Left colon (tissue), 2 donors: ENCODE results near the gene TRMT13. TPM values are rescaled to one million over a fixed set of nuclear protein-coding genes. Genes with fewer than 3 reads are reported as not detected.
"Not testable (repeated sequence)": the region's sequence is repeated elsewhere in the genome, so short reads cannot be mapped to it uniquely, and the experiment has no call there.

Experiments
- ATAC-seq: fragments of 200-7000 bp; cut with Tn5 transposase; one replicate; pipeline ENCODE4 v1.9.1; 2020; ENCODE audit warnings: mild to moderate bottlenecking, moderate library complexity
- DNase-seq, 2 donors: peaks; one replicate each; pipeline ENCODE4 v3.0.0-alpha.2; 2020
- intact Hi-C, 2 donors: fragments of 100-400 bp; cut with DNase I in 1 of 2; cut with micrococcal nuclease in 1 of 2; formaldehyde crosslinking; loops; one replicate each; pipeline versions ENCODE4 v1.11.2 to v1.14.0; 2022; cut with DNase I, micrococcal nuclease
- total RNA-seq, 2 donors: library from RNA; stranded (reverse); fragmentation: NEBNext Ultra II Directional; extraction: Animal tissue kit (Norgen Biotek cat#: 25700); gene quantifications; one replicate each; pipeline ENCODE4 v1.2.1, GENCODE V29; 2021
- donor health status: DM: no; HTN: no; CAD: no.
- donor health status: DM: yes; HTN: yes; CAD: no.

TRMT13 gene
- total RNA-seq, 2 donors from 2014 or later = 8.9 to 11.5 TPM

GRCh38 chr1:100147875-100148274 lies 14.9 kb downstream of the TRMT13 start:
- no peak for DNase-seq
- ATAC-seq = no peak

GRCh38 chr1:100151679-100152078 lies 18.7 kb downstream of the TRMT13 start:
- ATAC-seq = no peak
- DNase-seq = no peak
- intact Hi-C loops = no loop called here

More at GRCh38 chr1:100147875-100148274, 14.9 kb downstream of the TRMT13 start:
- intact Hi-C loops = no loop called here

DNA sequence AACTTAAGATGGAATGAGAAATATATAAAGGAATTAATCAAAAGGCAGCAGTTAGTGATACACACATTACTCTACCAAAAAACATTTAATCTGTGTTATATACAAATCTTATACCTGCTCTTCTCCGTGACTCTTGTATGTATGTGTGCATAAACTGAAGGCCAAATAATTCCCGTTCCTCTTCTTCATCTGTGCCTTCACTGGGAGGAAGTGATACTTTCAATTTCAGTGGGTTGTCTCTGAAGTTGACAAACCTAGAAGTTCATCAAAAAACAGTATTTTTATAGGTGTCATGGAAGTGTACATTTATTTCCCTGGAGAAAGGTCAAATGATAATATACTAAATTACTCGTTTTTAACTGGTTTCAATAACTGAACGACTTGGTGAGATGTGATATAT lies 19.3 kb downstream of the TRMT13 start:
- intact Hi-C loops = no loop called here
- ATAC-seq = no peak
- DNase-seq = no peak

- DNase-seq (no peak), ATAC-seq (no peak)
- intact Hi-C loops = no loop called here
These were observed 29.9 kb downstream of the TRMT13 start for GRCh38 chr1:100162881-100163280.

- DNase-seq (no peak), ATAC-seq (no peak)
- intact Hi-C loops = no loop called here
These were observed 31.3 kb downstream of the TRMT13 start for GRCh38 chr1:100164216-100164615.

DNA sequence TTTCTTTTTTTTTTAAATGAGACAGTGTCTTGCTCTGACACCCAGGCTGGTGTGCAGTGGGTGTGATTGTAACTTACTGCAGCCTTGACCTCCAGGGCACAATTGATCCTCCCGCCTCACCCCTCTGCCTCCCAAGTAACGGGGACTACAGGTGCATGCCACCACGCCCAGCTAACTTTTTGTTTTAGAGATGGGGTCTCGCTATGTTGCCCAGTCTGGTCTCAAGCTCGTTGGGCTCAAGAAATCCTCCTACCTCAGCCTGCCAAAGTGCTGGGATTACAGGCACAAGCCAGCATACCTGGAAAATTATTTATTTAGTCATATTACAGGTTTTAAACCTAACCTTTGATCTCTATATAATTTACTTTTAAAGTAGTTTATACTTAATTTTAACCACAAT lies 31.7 kb downstream of the TRMT13 start:
- intact Hi-C loops = no loop called here
- ATAC-seq = no peak
- DNase-seq = no peak

DNA sequence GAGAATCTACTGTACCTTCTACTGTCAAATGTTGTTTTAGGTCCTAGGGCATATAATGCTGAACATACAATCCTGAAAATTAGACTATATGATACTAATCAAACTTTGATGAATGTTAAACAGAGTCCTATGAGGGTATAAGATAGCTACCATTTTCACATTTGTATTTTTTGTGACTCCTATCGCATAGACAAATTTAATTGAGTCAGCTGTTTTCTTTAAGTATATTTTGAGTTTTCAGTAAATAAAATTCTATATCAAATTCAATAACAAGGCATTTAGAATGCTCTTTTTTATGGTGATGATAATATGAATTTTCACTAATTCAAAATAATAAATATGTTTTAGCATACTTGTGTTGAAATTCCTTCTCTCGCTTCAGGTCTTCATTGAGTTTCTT lies 35.1 kb downstream of the TRMT13 start:
- ATAC-seq (no peak), DNase-seq (no peak)
- intact Hi-C loops = no loop called here

GRCh38 chr1:100177295-100178041 lies 44.5 kb downstream of the TRMT13 start:
- intact Hi-C loops = no loop called here
- DNase-seq (no peak), ATAC-seq (no peak)

- no peak for DNase-seq
- no peak for ATAC-seq
- intact Hi-C loops = no loop called here
These were observed 45.1 kb downstream of the TRMT13 start, which contains the start of gene LRRC39 for GRCh38 chr1:100178091-100178490. Gene LRRC39 (minus strand): TSS chr1:100178256. CDS start chr1:100168516, 9,740 bp downstream.

GRCh38 chr1:100183370-100183769 lies 50.4 kb downstream of the TRMT13 start:
- DNase-seq (no peak), ATAC-seq (no peak)
- intact Hi-C loops = no loop called here

- DNase-seq (no peak), ATAC-seq (no peak)
- intact Hi-C loops = no loop called here
These were observed 51.6 kb downstream of the TRMT13 start for GRCh38 chr1:100184536-100184935.

GRCh38 chr1:100187912-100188311 lies 54.9 kb downstream of the TRMT13 start:
- DNase-seq (peak in 1 of 2 donors; percentile 39), ATAC-seq (no peak)
- intact Hi-C loops = no loop called here

GRCh38 chr1:100188617-100189016 lies 55.7 kb downstream of the TRMT13 start:
- intact Hi-C loops = no loop called here
- DNase-seq (peak in 1 of 2 donors; percentile 26), ATAC-seq (no peak)

- intact Hi-C loops = no loop called here
- no peak for ATAC-seq
These were observed 65.6 kb downstream of the TRMT13 start for GRCh38 chr1:100198596-100198995.

DNA sequence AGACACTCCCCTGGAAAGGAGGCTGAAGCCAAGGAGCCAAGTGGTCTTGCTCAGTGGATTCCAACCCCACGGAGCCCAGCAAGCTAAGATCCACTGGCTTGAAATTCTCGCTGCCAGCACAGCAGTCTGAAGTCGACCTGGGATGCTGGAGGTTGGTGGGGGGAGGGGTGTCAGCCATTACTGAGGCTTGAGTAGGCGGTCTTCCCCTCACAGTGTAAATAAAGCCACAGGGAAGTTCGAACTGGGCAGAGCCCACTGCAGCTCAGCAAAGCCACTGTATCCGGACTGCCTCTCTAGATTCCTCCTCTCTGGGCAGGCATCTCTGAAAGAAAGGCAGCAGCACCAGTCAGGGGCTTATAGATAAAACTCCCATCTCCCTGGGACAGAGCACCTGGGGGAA lies 67.1 kb downstream of the TRMT13 start:
- DNase-seq, intact Hi-C loops, ATAC-seq: not testable (repeated sequence)

More at GRCh38 chr1:100198596-100198995, 65.6 kb downstream of the TRMT13 start:
- no peak for DNase-seq

Other genes starting within 250 kb of the TRMT13 start
- gene SLC35A3, start 163.2 kb upstream of the TRMT13 start, total RNA-seq = 100 to 1,000 TPM; 180 to 192 TPM
- 1 to 10 TPM; 2.7 to 3.8 TPM for gene SASS6, start 233 bp upstream of the TRMT13 start, total RNA-seq
- under 1 TPM in 1 of 2 donors, not detected in 1; 0.40 TPM for gene LRRC39, start 45.1 kb downstream of the TRMT13 start, total RNA-seq
- gene DBT, start 116.7 kb downstream of the TRMT13 start, total RNA-seq = 10 to 100 TPM; 13.8 to 14.5 TPM
- gene RTCA, start 133.1 kb downstream of the TRMT13 start, total RNA-seq = 10 to 100 TPM; 37.1 to 40.5 TPM
- 10 to 100 TPM; 19.1 to 23.9 TPM for gene CDC14A, start 219.3 kb downstream of the TRMT13 start, total RNA-seq